Endothelial cell (in vitro differentiated cells): Measurements from ENCODE around the gene RIN1. TPM values are rescaled to one million over a fixed set of nuclear protein-coding genes. Genes with fewer than 3 reads are reported as not detected.

Experiments
- DNase-seq: peaks from one replicate; pipeline ENCODE4 v3.0.0; 2021; ENCODE audit warnings: low spot score
- H3K27ac Mint-ChIP-seq: one replicate; pipeline ENCODE4 v1.8.0; 2021; ENCODE audit warnings: mixed read lengths, inconsistent platforms; ENCODE audit not compliant: unreplicated experiment
- H3K27me3 Mint-ChIP-seq: one replicate; pipeline ENCODE4 v1.8.0; 2021; ENCODE audit warnings: mild to moderate bottlenecking, moderate library complexity, mixed read lengths, inconsistent platforms; ENCODE audit not compliant: unreplicated experiment
- H3K36me3 Mint-ChIP-seq: one replicate; pipeline ENCODE4 v1.8.0; 2021; ENCODE audit warnings: mild to moderate bottlenecking, low read depth, mixed read lengths, inconsistent platforms; ENCODE audit not compliant: unreplicated experiment
- H3K4me1 Mint-ChIP-seq: one replicate; pipeline ENCODE4 v1.8.0; 2021; ENCODE audit warnings: mild to moderate bottlenecking, mixed read lengths, inconsistent platforms; ENCODE audit not compliant: unreplicated experiment
- H3K4me3 Mint-ChIP-seq: one replicate; pipeline ENCODE4 v1.8.0; 2021; ENCODE audit warnings: mild to moderate bottlenecking, mixed read lengths, inconsistent platforms; ENCODE audit not compliant: unreplicated experiment
- H3K9me3 Mint-ChIP-seq: one replicate; pipeline ENCODE4 v1.8.0; 2021; ENCODE audit warnings: mixed read lengths, inconsistent platforms; ENCODE audit not compliant: unreplicated experiment
- CTCF ChIP-seq: fragments of 200-600 bp; sonication (generic); IDR thresholded peaks from one replicate; pipeline ENCODE4 v1.5.0; 2021; ENCODE audit warnings: antibody characterized with exemption; ENCODE audit not compliant: unreplicated experiment
- total RNA-seq: library from RNA; stranded (reverse); fragmentation: NEBNext Ultra II Directional; extraction: Animal tissue kit (Norgen Biotek cat#: 25700); gene quantifications from one replicate; pipeline ENCODE4 v1.2.1, GENCODE V29; 2021; ENCODE audit not compliant: unreplicated experiment

RIN1 gene
- total RNA-seq, 1 donor from 2014 or later, result 4.8 TPM

DNA sequence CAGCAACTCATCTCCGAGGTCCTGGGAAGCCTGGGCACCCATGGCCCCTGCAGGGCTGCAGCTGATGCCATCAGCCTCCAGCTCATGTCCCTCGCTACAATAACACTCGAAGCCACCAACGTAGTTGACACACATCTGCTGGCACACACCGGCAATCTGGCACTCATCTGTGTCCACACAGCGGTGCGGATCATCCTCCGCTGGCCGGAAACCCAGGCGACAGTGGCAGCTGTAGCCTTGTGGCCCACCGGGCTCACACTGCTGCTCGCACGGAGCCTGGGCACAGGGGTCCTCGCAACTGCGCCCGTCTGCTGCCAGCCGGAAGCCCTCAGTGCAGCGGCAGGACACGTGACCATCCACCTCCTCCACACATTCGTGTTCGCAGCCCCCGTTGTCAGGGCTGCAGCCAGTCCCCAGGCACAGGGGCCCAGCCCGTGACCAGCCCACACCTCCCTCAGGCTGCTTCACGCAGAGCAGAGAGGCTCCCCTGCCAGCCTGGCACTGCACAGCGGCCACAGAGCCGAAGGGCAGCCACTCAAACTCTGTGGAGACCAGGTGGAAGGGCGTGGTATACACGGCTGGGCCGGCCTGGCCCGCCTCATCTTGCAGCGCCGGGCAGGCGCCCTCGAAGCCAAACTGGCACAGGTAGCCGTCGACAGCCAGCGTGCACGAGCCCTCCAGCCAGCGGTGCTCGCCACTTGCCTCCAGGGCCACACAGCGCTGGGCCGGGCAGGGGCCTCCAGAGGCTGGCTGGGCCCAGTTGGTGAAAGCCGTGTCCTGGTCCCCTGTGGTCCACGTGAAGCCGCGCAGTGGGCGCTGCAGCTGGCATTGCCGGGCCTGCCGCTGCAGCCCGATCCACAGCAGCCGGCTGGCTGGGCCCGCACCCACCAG is 20.1 kb downstream of the RIN1 start:
- H3K4me3 Mint-ChIP-seq, result no peak overlapping the region
- no peak for DNase-seq
- no peak for TF ChIP-seq CTCF
- H3K36me3 Mint-ChIP-seq, result peaks cover 5% of the 10 kb centered on the region
- H3K27me3 Mint-ChIP-seq, result peaks cover 28% of the 10 kb centered on the region
- H3K27ac Mint-ChIP-seq, result no peak overlapping the region
- no peaks in the 10 kb centered on the region for H3K9me3 Mint-ChIP-seq
- H3K4me1 Mint-ChIP-seq, result peaks cover 23% of the 10 kb centered on the region

- TF ChIP-seq CTCF, result no peak
- peaks cover 26% of the 10 kb centered on the region for H3K27me3 Mint-ChIP-seq
- peak overlapping the region; percentile 76 for H3K4me3 Mint-ChIP-seq
- no peak for DNase-seq
- H3K9me3 Mint-ChIP-seq, result no peaks in the 10 kb centered on the region
- H3K36me3 Mint-ChIP-seq, result peaks cover 5% of the 10 kb centered on the region
- peaks cover 23% of the 10 kb centered on the region for H3K4me1 Mint-ChIP-seq
- peak overlapping the region; percentile 34 for H3K27ac Mint-ChIP-seq
Observed at GRCh38 chr11:66315498-66315885, 20.7 kb downstream of the RIN1 start.

DNA sequence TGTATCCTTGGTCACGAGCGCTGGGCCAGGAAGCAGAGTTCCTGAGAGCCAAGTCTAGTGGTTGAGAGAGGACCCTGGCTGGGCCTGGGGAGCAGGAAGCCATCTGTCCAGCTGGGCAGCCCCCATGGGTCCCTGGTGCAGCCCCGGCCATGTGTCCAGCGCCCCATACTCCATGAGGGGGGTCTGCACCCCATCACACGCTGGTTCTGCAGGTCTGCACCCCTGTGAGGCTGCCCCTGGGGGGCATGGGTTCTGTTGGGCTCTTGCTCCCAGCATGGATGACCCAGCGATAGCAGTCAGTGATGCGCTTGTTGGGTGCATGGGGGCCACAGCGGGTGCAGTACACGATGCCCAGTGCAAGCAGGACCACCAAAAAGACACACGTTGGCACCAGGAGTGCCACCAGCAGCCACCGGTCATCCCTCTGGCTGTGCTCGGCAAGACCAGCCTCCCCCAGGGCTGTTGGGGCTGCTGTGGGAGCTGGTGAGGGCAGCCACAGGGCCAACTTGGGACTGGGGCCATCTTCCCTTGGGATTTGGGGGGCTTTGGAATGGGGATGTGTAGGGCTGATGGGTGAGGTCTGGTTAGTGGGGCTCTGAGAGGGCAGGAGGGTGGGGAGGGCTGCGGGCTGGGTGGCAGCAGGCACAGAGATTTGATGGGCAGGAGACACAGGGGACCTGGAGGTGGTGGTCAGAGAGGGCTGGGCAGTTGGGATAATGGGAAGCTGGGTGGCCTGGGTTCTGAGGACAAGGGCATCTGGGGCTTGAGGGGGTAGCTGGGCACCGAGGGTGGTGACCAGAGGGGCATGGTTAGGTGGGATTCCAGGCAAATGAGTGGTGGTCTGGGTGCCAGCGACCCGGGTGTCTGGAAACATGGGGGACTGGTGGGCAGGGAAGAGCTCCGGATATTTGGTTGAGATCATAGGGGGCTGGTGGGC is 21.4 kb downstream of the RIN1 start:
- peaks cover 23% of the 10 kb centered on the region for H3K27me3 Mint-ChIP-seq
- DNase-seq, result no peak
- H3K4me1 Mint-ChIP-seq, result peaks cover 27% of the 10 kb centered on the region
- no peaks in the 10 kb centered on the region for H3K9me3 Mint-ChIP-seq
- no peak for TF ChIP-seq CTCF
- H3K27ac Mint-ChIP-seq, result peak overlapping the region; percentile 34
- H3K4me3 Mint-ChIP-seq, result peak overlapping the region; percentile 76
- peaks cover 5% of the 10 kb centered on the region for H3K36me3 Mint-ChIP-seq

- peak overlapping the region; percentile 51 for H3K4me3 Mint-ChIP-seq
- H3K27ac Mint-ChIP-seq, result peak overlapping the region; percentile 57
Observed at GRCh38 chr11:66314186-66314501, 22.1 kb downstream of the RIN1 start.

More at GRCh38 chr11:66314186-66314501, 22.1 kb downstream of the RIN1 start:
- TF ChIP-seq CTCF, result no peak
- Mint-ChIP-seq H3K27me3 (peaks cover 25% of the 10 kb centered on the region), H3K4me1 (peaks cover 29% of the 10 kb centered on the region), H3K9me3 (no peaks in the 10 kb centered on the region), H3K36me3 (peaks cover 5% of the 10 kb centered on the region)
- DNase-seq, result no peak
